HG02798 (cell line): ENCODE data around the gene DRICH1.
"Not testable (repeated sequence)": the region's sequence is repeated elsewhere in the genome, so short reads cannot be mapped to it uniquely, and the experiment has no call there.

Source experiments
- ATAC-seq: cut with Tn5 transposase; IDR thresholded peaks from one replicate; pipeline ENCODE4 v1.9.1; 2021; ENCODE audit warnings: mild to moderate bottlenecking; ENCODE audit not compliant: unreplicated experiment, poor library complexity

Gene DRICH1

DNA sequence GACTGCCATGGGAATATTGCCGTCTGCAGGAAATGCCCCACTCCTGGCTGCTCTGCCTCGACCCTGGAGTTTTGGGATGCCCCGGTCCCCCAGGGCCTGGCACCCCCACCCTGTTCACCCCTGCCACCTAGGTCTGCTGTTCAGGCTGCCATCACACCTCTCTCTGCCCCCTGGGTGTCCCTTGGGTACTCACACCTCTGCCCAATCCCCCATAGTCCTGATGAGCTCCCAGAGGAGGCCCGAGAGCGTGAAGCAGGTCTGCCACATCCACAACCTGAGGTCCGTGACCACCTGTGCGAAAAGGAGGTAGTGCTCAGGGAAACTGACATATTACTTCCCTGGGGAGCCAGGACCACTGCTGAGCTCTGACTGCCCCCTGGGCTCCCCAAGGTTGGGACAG is 20.2 kb upstream of the DRICH1 start:
- no peak for ATAC-seq

DNA sequence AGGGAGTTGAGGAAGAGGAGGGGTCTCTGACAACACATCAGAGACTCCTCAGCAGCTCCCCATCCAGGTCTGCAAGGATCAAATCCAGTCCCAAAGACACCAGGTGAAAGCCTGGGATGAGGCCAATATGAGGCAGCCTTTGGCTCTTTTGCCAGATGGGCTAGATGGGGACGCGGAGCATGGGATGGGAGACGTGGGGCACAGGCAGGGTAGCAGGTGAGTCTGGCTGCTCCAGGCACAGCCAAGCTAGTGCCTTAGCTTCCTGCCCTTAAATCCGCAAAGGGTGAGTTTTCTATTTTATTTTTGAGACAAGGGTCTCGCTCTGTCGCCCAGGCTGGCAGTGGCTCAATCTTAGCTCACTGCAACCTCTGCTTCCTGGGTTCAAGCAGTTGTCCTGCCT is 19.6 kb upstream of the DRICH1 start:
- ATAC-seq, result no peak

DNA sequence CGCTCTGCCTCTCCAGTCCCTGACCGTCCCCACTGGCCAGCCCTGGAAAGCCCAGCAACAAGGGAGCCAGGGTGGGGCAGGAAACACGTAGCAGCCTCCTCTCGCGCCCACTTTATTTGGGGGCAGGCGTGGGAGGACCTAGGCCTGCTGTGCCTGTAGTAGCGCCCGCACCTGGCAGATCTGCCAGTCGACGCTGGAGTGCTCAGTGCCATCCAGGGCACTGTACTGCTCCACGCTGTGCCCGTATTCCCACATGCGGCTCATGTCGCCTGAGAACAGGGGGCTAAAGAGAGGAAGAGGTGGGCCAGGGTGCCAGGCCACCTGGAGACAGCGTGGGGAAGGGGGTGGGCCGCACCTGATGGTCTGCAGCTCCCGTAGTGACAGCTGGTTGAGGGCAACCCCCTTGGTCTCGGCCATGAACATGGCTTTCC is 17.0 kb upstream of the DRICH1 start:
- no peak for ATAC-seq

DNA sequence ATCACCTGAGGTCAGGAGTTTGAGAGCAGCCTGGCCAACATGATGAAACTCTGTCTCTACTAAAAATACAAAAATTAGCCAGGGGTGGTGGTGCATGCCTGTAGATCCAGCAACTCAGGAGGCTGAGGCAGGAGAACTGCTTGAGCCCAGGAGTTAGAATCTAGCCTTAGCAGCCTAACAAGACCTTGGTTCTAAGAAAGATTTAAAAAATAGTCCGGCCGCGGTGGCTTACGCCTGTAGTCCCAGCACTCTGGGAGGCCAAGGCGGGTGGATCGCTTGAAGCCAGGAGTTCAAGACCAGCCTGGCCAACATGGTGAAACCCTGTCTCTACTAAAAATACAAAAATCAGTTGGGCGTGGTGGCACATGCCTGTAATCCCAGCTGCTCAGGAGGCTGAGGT is 14.4 kb upstream of the DRICH1 start:
- ATAC-seq, result not testable (repeated sequence)

DNA sequence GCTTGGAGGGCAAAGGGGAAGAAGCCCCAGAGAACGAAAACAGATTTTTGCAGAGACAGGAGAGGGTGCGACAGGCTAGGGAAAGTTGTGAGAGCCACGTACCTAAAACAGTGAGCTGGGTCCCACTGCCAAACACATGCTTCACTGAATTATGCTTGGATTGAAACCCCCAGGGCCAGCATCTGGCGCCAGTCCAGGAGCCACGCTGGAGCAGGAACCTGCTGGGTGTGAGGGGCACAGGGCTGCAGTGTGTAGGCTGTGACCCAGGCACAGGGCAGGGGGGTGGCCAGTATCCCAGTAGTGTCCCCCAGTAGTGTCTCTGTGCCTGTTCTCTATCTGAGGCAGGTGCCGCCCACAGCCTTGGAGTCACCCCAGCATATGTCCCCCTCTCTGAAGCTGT is 8.1 kb upstream of the DRICH1 start:
- not testable (repeated sequence) for ATAC-seq

DNA sequence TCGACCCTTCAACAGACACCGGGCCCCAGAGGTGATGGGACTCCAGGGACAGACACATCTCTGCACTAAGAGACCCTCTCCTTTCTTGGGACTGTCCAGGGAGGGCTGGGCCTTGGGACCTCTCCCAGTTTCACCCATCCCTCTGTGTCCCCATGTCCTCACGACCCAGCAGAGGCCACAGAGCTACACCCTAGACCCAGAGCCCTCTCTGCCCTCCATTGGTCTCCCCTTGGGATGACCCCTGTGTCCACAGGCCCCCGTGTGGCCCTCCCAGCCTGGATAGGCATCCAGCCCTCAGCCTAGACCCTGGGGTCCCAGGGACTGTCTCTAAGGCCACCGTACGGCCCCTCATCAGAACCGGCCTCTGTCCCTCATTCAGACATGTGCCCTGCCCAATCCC is 7.5 kb upstream of the DRICH1 start:
- ATAC-seq, result no peak

DNA sequence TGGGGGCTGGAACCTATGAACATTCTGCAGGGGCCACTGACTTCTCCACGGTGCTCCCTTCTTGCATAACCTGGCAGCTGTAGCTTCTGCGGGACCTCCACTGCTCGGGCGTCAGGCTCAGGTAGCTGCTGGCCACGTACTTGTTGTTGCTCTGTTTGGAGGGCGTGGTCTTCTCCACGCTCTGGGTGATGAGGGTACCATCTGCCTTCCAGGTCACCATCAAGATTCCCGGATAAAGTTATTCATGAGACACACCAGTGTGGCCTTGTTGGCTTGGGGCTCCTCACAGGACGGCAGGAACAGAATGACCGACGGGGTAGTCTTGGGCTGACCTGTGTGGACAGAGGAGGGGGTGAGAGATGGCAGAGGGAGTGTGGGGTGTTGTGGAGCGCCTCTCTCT is 6.5 kb upstream of the DRICH1 start:
- no peak for ATAC-seq

DNA sequence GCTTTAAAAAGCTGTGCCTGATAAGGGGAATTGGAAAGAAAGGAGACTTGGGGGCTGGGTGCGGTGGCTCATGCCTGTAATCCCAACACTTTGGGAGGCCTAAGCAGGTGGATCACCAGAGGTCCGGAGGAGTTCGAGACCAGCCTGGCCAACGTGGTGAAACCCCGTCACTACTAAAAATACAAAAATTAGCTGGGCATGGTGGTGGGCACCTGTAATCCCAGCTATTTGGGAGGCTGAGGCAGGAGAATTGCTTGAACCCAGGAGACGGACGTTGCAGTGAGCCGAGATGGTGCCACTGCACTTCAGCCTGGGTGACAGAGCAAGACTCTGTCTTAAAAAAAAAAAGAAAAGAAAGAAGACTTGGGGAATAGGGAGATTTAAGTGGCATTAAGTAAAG is 3.2 kb upstream of the DRICH1 start:
- not testable (repeated sequence) for ATAC-seq

DNA sequence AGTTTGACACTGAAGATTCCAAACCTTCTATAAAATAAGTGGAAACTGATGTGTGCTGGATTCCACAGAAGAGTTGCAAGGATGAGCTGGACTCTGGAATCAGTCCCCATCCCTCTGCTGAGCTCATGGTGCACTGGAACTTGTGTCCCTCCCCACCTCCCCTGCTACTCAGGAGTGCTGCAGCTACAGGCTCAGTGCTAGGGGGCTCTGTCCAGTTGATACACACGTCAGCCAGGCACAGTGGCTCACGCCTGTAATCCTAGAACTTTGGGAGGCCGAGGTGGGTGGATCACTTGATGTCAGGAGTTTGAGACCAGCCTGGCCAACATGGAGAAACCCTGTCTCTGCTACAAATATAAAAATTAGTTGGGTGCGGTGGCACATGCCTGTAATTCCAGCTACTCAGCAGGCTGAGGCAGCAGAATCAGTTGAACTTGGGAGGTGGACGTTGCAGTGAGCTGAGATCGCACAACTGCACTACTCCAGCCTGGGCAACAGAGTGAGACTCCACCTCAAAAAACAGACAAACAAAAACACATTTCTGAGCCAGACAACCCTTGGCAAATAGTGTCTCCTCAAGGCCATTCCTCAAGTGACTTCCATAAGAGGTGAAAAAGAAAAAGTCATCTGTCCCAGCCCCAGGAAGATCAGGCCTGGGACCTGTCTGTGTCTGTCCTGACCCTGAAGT is 3.9 kb downstream of the DRICH1 start:
- ATAC-seq, result not testable (repeated sequence)

DNA sequence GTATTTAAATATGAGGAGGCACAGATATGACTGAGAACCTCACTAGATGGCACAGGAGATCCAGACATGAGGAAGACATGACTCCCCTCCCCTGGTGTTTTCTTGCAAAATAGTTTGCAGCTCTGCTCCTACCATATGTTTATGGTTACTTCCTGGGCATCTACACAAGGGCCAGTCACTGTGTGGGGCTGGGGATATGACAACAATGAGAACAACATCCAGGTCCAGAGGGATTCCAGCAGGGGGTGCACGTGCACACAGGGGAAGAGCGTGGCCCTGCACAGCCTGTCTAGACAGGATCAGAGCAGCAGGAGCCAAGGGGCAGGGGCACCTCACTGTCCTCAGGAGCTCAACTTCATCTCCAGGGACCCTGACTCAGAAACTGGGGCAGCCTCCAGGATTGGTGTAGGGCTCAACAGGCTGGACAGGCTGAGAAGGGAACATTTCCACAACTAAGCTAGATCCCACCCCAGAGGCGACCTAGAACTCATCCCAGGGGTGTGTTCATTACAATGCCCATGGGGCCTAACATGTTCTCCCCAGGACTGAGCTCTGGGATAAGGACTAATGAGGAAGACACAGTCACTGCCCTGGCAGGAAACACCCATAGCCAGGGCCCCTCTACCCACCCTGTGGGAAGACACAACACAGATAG is 4.6 kb downstream of the DRICH1 start:
- not testable (repeated sequence) for ATAC-seq

DNA sequence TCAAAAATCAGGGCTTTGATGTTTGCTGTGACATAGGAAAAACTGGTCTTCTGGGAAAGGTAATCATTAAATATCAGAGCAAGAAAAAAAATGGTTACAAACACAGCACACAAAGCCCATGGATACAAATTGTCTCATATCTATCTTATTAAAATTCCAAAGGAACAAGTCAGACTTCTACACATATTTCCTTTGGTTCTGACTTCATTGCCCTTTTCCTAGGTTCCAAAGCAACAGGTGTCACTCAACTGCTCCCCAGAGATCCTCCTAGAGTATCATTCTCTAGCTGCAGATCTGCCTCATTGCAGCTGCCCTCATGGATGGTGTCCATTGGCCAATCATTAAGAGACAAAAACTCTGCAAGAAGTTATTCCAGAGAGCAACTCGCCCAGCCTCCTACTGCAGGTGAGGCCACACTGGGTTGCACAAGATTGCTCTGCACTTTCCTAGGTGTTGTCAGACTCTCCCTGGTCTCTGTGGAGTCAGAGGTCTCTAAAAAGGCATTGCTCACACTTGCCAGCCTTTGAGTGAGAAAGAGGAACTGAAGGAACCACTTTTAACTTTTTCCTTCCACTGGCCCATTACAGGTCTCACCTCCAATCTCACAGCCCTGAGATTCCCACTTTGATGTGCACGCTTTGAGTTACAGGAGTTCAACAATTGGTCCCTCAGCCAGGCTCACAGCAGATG is 5.7 kb downstream of the DRICH1 start:
- ATAC-seq, result no peak

DNA sequence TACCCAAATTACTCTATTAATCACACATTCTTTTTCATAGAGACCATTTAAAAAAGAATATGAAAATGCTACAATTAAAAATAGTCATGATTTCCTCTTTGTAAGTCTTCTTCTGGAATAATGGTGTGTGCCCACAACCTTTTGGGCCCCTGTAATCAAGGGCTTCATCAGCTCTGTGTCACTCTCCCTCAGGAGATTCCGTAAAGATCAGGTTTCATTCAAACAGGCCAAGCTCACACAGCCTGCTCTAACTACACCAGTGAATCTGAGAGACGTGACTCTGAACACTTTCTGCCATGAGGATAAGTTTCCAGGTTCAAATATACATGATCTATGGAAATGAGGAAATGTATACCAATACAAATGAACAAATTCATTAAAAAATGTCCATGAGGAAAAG is 9.5 kb downstream of the DRICH1 start:
- ATAC-seq, result no peak

DNA sequence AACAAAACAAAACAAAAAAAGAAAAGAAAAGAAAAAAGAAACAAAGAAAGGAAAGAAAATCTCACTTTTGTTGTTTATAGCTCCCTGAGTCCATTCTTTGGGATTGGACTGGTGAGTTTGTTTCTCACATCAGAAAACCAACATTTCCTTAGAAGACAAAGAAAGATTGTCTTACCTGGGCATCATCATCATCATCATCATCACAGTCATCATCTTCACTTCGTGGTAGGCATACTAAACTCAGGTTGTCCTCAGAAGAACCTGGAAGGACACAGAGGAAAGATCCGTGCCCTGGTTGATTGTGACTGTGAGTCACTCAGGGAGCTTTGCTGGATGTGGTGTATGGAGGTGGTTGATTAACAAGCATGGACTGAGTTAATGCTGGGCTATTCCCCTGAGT is 10.2 kb downstream of the DRICH1 start:
- not testable (repeated sequence) for ATAC-seq

DNA sequence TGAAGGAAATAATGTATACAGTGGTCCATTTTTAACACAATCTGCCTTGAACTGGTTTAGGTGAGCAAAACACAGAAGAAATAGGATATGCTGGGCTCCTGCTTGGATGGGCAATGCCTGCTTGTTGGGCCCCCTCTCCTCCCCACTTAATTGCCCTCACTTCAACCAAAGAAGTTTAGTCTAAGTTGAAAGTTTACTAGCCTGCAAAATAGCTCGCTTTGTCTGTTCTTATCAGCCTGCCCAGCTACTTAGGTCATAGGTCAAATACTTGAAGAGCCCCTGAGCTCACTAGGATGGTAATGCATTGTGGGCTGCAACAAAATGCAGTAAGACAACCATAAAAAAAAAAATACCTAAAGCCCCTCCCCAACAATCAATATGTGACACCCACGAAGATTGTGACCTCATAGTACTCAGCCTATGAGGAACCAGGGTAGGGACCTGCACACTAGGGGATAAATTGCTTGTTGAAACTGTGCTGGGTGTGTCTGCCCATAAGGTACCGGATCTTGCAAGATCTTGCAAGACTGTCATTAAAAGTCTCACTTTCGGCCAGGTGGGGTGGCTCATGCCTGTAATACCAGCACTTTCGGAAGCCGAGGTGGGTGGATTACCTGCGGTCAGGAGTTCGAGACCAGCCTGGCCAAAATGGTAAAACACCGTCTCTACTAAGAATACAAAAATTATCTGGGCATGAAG is 10.9 kb downstream of the DRICH1 start:
- ATAC-seq, result no peak

DNA sequence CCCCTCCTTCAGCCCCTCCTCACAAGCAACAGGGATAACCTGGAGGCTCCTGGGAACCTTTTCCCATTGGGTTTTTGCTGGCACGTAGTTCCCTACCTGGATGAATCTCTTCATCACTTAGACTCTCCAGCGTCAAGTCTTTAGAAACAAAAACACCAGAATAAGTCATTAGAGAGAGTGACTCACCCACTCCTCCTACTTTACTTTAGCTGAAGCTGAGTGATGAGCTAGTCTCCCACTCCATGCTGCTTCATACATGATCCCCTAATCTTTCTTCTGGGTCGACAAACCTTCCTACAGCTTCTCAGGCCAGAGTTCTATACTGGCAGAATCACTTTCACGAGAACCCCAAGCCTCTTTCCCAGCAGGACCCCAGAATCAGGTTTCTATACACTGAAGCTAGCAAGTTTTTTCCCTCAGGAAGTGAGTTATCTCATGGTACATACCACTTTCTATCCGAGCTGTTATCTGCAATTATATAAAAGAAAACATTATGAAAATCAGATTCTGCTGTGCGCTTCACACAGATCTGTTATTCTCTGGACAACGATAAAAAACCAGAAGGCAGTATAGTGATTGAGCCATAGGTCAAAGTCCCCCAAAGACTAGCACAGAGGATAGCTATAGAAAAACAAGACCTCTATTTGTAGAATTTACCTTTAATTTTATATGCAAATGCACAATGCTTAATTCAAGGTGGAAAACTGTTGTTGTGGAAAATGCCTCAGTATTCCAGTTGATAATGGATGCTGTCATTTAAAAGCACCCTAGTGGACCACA is 18.7 kb downstream of the DRICH1 start:
- ATAC-seq, result no peak

DNA sequence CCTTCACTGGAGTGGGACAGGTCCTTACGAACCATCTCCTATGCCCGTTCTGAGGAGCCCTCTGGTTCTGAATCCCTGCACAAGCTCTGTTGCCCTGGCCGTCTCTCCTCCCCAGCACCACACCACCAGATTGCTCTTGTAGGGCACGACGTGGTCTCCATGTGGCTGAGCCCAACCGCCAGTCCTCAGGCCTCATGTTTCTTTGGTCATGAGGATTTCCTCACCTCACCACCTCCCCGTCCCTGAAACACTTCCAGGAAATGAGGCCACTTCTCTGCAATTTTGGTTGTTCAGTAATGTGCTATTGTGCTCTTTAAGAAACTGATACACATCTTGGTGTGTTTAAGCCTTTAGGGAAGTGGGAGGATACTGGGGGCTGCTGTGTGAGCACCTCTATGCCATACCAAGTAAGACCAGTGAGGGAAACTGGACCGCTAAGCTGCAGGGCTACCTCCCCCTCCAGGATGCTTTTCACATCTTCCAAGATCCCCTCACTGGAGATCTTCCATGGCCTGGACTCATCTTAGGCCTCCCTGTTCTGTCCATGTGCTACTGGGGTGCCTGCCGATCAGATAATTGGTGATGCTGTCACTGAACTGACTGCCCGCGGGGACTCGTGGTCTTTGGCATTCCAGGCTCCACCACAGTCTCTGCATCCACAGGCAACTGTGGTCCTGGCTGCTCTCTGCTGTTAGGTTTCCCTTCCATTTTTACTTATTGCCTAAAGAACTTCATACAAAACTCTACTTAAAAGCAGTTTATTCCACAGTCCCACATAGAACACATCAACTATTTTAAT is 21.9 kb downstream of the DRICH1 start:
- no peak for ATAC-seq

DNA sequence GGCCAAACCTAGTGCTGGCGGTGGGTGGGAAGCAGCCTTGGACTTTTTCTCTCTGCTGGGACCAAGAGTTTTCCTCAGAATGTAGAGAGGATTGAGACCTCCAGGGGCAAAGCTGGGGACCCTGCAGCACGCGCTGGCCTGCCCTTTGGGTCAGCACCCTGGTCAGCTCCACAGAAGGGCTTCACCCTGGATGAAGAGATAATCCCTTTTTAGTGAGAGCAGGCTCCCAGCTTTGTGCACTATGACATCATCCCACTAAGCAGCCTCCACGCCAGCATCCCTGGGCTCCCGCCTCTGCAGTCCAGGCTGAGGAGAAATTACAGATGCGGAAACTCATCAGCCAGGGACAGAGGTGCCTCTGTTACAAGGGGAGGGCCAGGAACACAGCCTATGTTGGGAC is 23.5 kb downstream of the DRICH1 start:
- ATAC-seq, result no peak

DNA sequence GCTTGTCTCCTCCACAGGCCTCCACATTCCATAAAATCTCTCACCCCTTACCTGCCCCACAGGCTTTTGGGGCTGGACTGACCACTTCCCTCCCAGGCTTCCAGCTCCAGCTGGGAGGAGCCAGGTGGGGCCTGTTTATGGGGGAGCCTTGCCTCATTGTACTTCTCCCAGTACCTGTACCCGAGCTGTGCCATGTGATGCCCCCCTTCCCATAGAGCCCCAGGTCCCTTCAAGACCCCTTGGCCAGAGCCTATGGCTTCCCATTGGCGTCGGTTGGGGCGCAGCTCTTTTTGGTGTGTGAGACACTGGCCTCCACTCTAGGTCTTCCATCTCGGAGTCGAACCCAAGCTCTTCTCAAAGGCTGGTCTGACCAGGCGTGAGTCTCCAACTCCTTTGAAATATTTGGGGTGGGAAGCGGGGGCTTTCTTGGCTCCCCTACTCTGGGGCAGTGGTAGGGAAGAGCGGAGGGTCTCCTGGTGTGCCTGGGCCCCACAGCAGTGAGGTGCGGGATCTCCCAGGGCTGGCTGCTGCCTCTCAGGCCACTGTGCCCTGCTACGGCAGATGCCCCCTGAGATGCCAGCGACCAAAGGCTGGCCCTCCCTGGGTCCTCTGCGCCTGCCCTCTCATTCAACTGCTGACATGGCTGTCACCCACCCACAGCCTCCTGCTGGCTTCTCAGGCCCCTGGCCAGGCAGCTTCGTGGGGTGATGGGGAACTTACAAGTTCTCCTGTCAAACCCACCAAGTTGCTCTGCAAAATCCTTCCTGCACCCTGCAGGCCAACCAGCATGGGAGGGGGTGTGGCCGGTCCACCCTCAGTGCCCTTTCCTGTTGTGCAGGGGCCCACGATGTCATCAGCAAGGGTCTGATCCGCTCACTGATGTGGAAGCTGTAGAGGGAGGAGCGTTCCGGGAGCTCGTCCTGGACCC is 25.7 kb downstream of the DRICH1 start:
- ATAC-seq, result no peak
